Large intestine (tissue), 3 donors: Measurements from ENCODE around the gene SEMA6A. TPM values are rescaled to one million over a fixed set of nuclear protein-coding genes. Genes with fewer than 3 reads are reported as not detected.

Source experiments
- DNase-seq, 2 donors: peaks; one replicate each; pipeline versions ENCODE4 v3.0.0 to v3.0.0-alpha.2; 2013
- H3K27ac ChIP-seq: one replicate; pipeline ENCODE4 v1.5.1; 2013; ENCODE audit warnings: low read length
- H3K27me3 ChIP-seq: 2 replicates; pipeline ENCODE4 v1.6.1; 2013; ENCODE audit warnings: low read length; ENCODE audit not compliant: control insufficient read depth, insufficient read depth
- H3K36me3 ChIP-seq: 2 replicates; pipeline ENCODE4 v1.6.1; 2013; ENCODE audit warnings: low read length; ENCODE audit not compliant: control insufficient read depth, insufficient read depth
- H3K4me1 ChIP-seq: one replicate; pipeline ENCODE4 v1.6.1; 2013; ENCODE audit warnings: low read length; ENCODE audit not compliant: control insufficient read depth, insufficient read depth
- H3K4me3 ChIP-seq: one replicate; pipeline ENCODE4 v1.5.1; 2013; ENCODE audit warnings: low read length
- H3K9me3 ChIP-seq: one replicate; pipeline ENCODE4 v1.6.1; 2013; ENCODE audit warnings: mild to moderate bottlenecking, low read depth, low read length, moderate library complexity; ENCODE audit not compliant: control insufficient read depth
- WGBS: methylation state at CpG from one replicate; pipeline ENCODE4 v1.1.5; 2013; ENCODE audit warnings: low lambda C conversion rate; ENCODE audit not compliant: insufficient coverage; 5-methylcytosine and 5-hydroxymethylcytosine counted together
- polyA plus RNA-seq: library from polyadenylated mRNA; unstranded; fragments of 120-200 nt; gene quantifications from one replicate; pipeline ENCODE4 v1.2.1, GENCODE V29; 2013

The SEMA6A gene
- polyA plus RNA-seq, 1 donor = 55.9 TPM

GRCh38 chr5:116410336-116410890 lies 164.2 kb downstream of the SEMA6A start:
- WGBS = no CpG with 5 or more reads among the region's 3 CpGs
- no peak overlapping the region for H3K4me3 ChIP-seq

DNA sequence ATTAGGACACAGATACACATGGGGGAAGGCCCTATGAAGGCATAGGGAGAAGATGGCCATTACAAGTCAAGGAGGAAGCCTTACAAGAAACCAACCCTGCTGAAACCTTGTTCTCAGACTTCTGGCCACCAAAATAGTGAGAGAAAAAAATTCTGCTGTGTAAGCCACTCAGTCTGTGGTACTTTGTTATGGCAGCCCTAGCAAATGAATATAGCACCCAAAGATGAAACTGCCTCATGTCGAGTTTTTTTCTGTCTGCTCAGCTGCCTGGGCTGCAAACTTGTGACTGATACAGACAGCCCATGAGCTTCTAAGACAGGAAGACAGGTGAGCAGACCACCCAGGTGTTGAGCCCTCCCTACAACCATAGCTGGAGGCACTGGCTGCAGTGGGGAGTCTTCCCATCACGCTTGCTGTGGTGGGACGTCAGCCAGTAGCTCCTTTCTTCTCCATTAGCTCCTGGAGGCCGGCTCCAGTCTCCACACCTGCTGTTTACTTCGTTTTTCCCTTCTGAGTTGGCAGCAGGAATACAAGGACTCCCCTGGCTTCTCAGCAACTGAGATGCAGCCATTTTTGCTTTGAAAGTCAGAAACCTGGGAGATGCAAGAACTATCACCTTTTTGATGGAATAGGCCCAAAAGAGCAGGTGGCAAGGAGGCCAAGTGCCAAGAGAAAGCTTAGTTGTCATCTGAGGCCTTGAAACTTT lies 164.9 kb downstream of the SEMA6A start:
- H3K27ac ChIP-seq = no peak overlapping the region

More at GRCh38 chr5:116410336-116410890, 164.2 kb downstream of the SEMA6A start:
- no peaks in the 10 kb centered on the region for H3K4me1 ChIP-seq
- no peak for DNase-seq
- no peak overlapping the region for H3K27ac ChIP-seq
- peaks cover 3% of the 10 kb centered on the region for H3K36me3 ChIP-seq
- no peaks in the 10 kb centered on the region for H3K9me3 ChIP-seq
- H3K27me3 ChIP-seq = no peaks in the 10 kb centered on the region

GRCh38 chr5:116406306-116407041 lies 168.1 kb downstream of the SEMA6A start:
- WGBS = 100% methylated on average over 1 of the region's 7 CpGs

More for the DNA sequence above, 164.9 kb downstream of the SEMA6A start:
- H3K27me3 ChIP-seq = no peaks in the 10 kb centered on the region
- H3K4me3 ChIP-seq = no peak overlapping the region
- no peak for DNase-seq
- H3K4me1 ChIP-seq = no peaks in the 10 kb centered on the region
- peaks cover 3% of the 10 kb centered on the region for H3K36me3 ChIP-seq
- no CpG with 5 or more reads among the region's 5 CpGs for WGBS
- H3K9me3 ChIP-seq = no peaks in the 10 kb centered on the region

GRCh38 chr5:116404792-116405191 lies 169.8 kb downstream of the SEMA6A start:
- H3K27ac ChIP-seq = no peak overlapping the region
- no peak for DNase-seq
- no peaks in the 10 kb centered on the region for H3K9me3 ChIP-seq
- 67% methylated on average over 1 of the region's 3 CpGs for WGBS
- H3K4me3 ChIP-seq = no peak overlapping the region
- H3K36me3 ChIP-seq = no peaks in the 10 kb centered on the region
- no peaks in the 10 kb centered on the region for H3K27me3 ChIP-seq
- no peaks in the 10 kb centered on the region for H3K4me1 ChIP-seq

More at GRCh38 chr5:116406306-116407041, 168.1 kb downstream of the SEMA6A start:
- H3K9me3 ChIP-seq = no peaks in the 10 kb centered on the region
- H3K27ac ChIP-seq = no peak overlapping the region
- no peak for DNase-seq
- H3K36me3 ChIP-seq = no peaks in the 10 kb centered on the region
- no peak overlapping the region for H3K4me3 ChIP-seq
- no peaks in the 10 kb centered on the region for H3K4me1 ChIP-seq
- H3K27me3 ChIP-seq = no peaks in the 10 kb centered on the region

- no peaks in the 10 kb centered on the region for H3K9me3 ChIP-seq
- 67% methylated on average over 2 of the region's 2 CpGs for WGBS
- H3K36me3 ChIP-seq = no peaks in the 10 kb centered on the region
- no peaks in the 10 kb centered on the region for H3K27me3 ChIP-seq
- no peak for DNase-seq
- H3K4me3 ChIP-seq = no peak overlapping the region
- no peak overlapping the region for H3K27ac ChIP-seq
- no peaks in the 10 kb centered on the region for H3K4me1 ChIP-seq
Measured at GRCh38 chr5:116404016-116404415, 170.6 kb downstream of the SEMA6A start.

- DNase-seq = no peak
- no peak overlapping the region for H3K27ac ChIP-seq
- no peak overlapping the region for H3K4me3 ChIP-seq
- no peaks in the 10 kb centered on the region for H3K27me3 ChIP-seq
- H3K36me3 ChIP-seq = no peaks in the 10 kb centered on the region
- no peaks in the 10 kb centered on the region for H3K4me1 ChIP-seq
- H3K9me3 ChIP-seq = no peaks in the 10 kb centered on the region
- WGBS = 100% methylated on average over 3 of the region's 5 CpGs
Measured at GRCh38 chr5:116402235-116402634, 172.4 kb downstream of the SEMA6A start.

GRCh38 chr5:116401576-116401975 lies 173.0 kb downstream of the SEMA6A start:
- Histone ChIP-seq H3K4me3 (no peak overlapping the region), H3K27ac (no peak overlapping the region), H3K27me3 (no peaks in the 10 kb centered on the region), H3K4me1 (no peaks in the 10 kb centered on the region), H3K36me3 (no peaks in the 10 kb centered on the region), H3K9me3 (no peaks in the 10 kb centered on the region)
- DNase-seq = no peak
- 93% methylated on average over 5 of the region's 10 CpGs for WGBS

DNA sequence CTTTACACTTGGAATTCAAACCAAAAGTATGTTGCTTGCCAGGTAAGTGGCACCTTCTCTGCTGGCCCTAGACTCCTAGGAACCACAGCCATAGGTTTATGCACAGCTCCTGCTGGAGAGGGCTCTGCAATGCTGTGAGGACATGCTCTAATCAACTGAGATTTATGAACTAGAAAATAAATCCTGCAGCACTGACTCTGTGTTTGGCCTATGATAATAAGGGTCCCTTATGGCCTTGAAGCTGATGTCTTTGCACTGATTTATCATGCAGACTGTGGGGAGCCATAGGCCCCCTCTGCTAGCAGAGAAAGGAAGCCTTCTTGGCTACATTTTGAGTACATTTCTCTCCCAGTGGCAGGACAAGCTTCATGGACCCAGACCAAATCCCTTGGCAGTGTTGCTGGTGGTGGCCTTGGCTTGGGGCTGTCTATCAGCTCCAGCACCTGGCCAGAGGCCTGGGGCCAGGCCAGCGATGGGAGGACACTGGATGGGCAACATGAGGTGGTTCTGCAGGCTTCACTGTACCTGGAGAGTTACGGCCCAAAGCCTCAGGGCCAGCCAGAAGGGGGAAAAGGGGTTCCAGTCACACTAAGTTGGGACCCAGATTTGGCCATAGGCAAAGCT lies 178.0 kb downstream of the SEMA6A start:
- Histone ChIP-seq H3K4me1 (no peaks in the 10 kb centered on the region), H3K9me3 (no peaks in the 10 kb centered on the region), H3K27ac (no peak overlapping the region), H3K36me3 (no peaks in the 10 kb centered on the region), H3K27me3 (no peaks in the 10 kb centered on the region), H3K4me3 (no peak overlapping the region)
- no CpG with 5 or more reads among the region's 2 CpGs for WGBS
- DNase-seq = no peak

- WGBS = no CpG with 5 or more reads among the region's 4 CpGs
- Histone ChIP-seq H3K4me3 (no peak overlapping the region), H3K27ac (no peak overlapping the region), H3K27me3 (no peaks in the 10 kb centered on the region), H3K9me3 (no peaks in the 10 kb centered on the region), H3K4me1 (no peaks in the 10 kb centered on the region), H3K36me3 (no peaks in the 10 kb centered on the region)
- no peak for DNase-seq
Measured at GRCh38 chr5:116395631-116396203, 178.9 kb downstream of the SEMA6A start.

- Histone ChIP-seq H3K4me1 (no peaks in the 10 kb centered on the region), H3K4me3 (no peak overlapping the region), H3K27ac (no peak overlapping the region), H3K36me3 (no peaks in the 10 kb centered on the region), H3K9me3 (no peaks in the 10 kb centered on the region), H3K27me3 (no peaks in the 10 kb centered on the region)
- no peak for DNase-seq
- WGBS = no CpG with 5 or more reads among the region's 9 CpGs
Measured at GRCh38 chr5:116395226-116395625, 179.4 kb downstream of the SEMA6A start.
